Activated CD8-positive, alpha-beta memory T cell treated with anti-CD3 and anti-CD28 coated beads, Interleukin-2, amount 50 U/mL, for 24 hours (primary cell): ENCODE measurements around the gene PDE6H.

ENCODE experiments used
- DNase-seq: peaks from one replicate; pipeline ENCODE4 v3.0.0-alpha.2; 2020; ENCODE audit errors: extremely low read depth

Gene PDE6H

GRCh38 chr12:14974633-14975032 is 1.8 kb downstream of the PDE6H start:
- no peak for DNase-seq

- no peak for DNase-seq
Observed at GRCh38 chr12:14975457-14975856, 2.6 kb downstream of the PDE6H start.

- no peak for DNase-seq
Observed at GRCh38 chr12:14976658-14977057, 3.8 kb downstream of the PDE6H start.

- no peak for DNase-seq
Observed at GRCh38 chr12:14979468-14979867, 6.6 kb downstream of the PDE6H start.

GRCh38 chr12:14981049-14981448 is 8.2 kb downstream of the PDE6H start:
- no peak for DNase-seq

GRCh38 chr12:14982562-14982961 is 9.7 kb downstream of the PDE6H start:
- DNase-seq: no peak

GRCh38 chr12:14982991-14983390 is 10.1 kb downstream of the PDE6H start:
- no peak for DNase-seq

- no peak for DNase-seq
Observed at GRCh38 chr12:14984036-14984435, 11.2 kb downstream of the PDE6H start.

GRCh38 chr12:14984766-14985285 is 12.0 kb downstream of the PDE6H start:
- no peak for DNase-seq

GRCh38 chr12:14986449-14986848 is 13.6 kb downstream of the PDE6H start:
- DNase-seq: no peak

GRCh38 chr12:14988035-14988434 is 15.2 kb downstream of the PDE6H start:
- no peak for DNase-seq

GRCh38 chr12:14989790-14990189 is 16.9 kb downstream of the PDE6H start:
- no peak for DNase-seq

- DNase-seq: no peak
Observed at GRCh38 chr12:14991069-14991468, 18.2 kb downstream of the PDE6H start.

- no peak for DNase-seq
Observed at GRCh38 chr12:14992673-14993072, 19.8 kb downstream of the PDE6H start.

GRCh38 chr12:14993117-14993516 is 20.3 kb downstream of the PDE6H start:
- DNase-seq: no peak

- DNase-seq: no peak
Observed at GRCh38 chr12:14993537-14994266, 20.9 kb downstream of the PDE6H start.

GRCh38 chr12:14994610-14995009 is 21.8 kb downstream of the PDE6H start:
- DNase-seq: no peak

GRCh38 chr12:14995583-14996425 is 23.0 kb downstream of the PDE6H start:
- DNase-seq: no peak

GRCh38 chr12:14997998-14998397 is 25.2 kb downstream of the PDE6H start:
- DNase-seq: no peak

GRCh38 chr12:14999021-14999694 is 26.3 kb downstream of the PDE6H start:
- no peak for DNase-seq

- DNase-seq: no peak
Observed at GRCh38 chr12:14999695-15000365, 27.0 kb downstream of the PDE6H start.

GRCh38 chr12:15000575-15000974 is 27.7 kb downstream of the PDE6H start:
- no peak for DNase-seq
